Muscle of leg (tissue), 11 donors: ENCODE measurements around the gene SPTBN5. TPM values are rescaled to one million over a fixed set of nuclear protein-coding genes. Genes with fewer than 3 reads are reported as not detected.

ENCODE experiments used
- DNase-seq: peaks from one replicate; pipeline ENCODE4 v3.0.0; 2013
- H3K27ac ChIP-seq: one replicate; pipeline ENCODE4 v1.5.1; 2013; ENCODE audit warnings: mild to moderate bottlenecking, low read length, control low read depth
- H3K27me3 ChIP-seq: one replicate; pipeline ENCODE4 v1.6.1; 2013; ENCODE audit warnings: low read length; ENCODE audit not compliant: control insufficient read depth, insufficient read depth
- H3K36me3 ChIP-seq: one replicate; pipeline ENCODE4 v1.6.1; 2013; ENCODE audit warnings: low read length; ENCODE audit not compliant: control insufficient read depth, insufficient read depth
- H3K4me1 ChIP-seq: one replicate; pipeline ENCODE4 v1.6.1; 2013; ENCODE audit warnings: low read length; ENCODE audit not compliant: control insufficient read depth, insufficient read depth
- H3K4me3 ChIP-seq: one replicate; pipeline ENCODE4 v1.5.1; 2013; ENCODE audit warnings: low read length, control low read depth
- H3K9me3 ChIP-seq: replicated peaks from 2 replicates; pipeline ENCODE4 v1.6.1; 2013; ENCODE audit warnings: low read depth, low read length; ENCODE audit not compliant: control insufficient read depth
- WGBS: methylation state at CpG from one replicate; pipeline ENCODE4 v1.1.5; 2013; ENCODE audit warnings: missing lambda C conversion rate; ENCODE audit not compliant: insufficient coverage; 5-methylcytosine and 5-hydroxymethylcytosine counted together
- polyA plus RNA-seq, 8 donors: library from polyadenylated mRNA; unstranded; fragments of 120-200 nt; gene quantifications; one replicate each; pipeline versions ENCODE4 v1.2.1 to v1.2.3, GENCODE V29; 2013; ENCODE audit warnings: inconsistent platforms in 1 of 8, low replicate concordance in 1 of 8; ENCODE audit not compliant: insufficient read length in 8 of 8, insufficient read depth in 1 of 8
- total RNA-seq: library from RNA; stranded (reverse); fragments of 120-200 nt; gene quantifications from one replicate; pipeline ENCODE4 v1.2.4, GENCODE V29; 2013

The SPTBN5 gene
- total and polyA plus RNA-seq, 9 donors: 1.8 to 9.4 (median 4.1) TPM

- no peak for DNase-seq
- no peaks in the 10 kb centered on the region for H3K27me3 ChIP-seq
- H3K36me3 ChIP-seq: peaks cover 56% of the 10 kb centered on the region
- H3K4me3 ChIP-seq: peak overlapping the region; percentile 81
- WGBS: 6% methylated on average over 26 of the region's 37 CpGs
- H3K27ac ChIP-seq: no peak overlapping the region
- H3K9me3 ChIP-seq: no peaks in the 10 kb centered on the region
- H3K4me1 ChIP-seq: peaks cover 18% of the 10 kb centered on the region
Observed at GRCh38 chr15:41827290-41827879, 66.5 kb downstream of the SPTBN5 start.

DNA sequence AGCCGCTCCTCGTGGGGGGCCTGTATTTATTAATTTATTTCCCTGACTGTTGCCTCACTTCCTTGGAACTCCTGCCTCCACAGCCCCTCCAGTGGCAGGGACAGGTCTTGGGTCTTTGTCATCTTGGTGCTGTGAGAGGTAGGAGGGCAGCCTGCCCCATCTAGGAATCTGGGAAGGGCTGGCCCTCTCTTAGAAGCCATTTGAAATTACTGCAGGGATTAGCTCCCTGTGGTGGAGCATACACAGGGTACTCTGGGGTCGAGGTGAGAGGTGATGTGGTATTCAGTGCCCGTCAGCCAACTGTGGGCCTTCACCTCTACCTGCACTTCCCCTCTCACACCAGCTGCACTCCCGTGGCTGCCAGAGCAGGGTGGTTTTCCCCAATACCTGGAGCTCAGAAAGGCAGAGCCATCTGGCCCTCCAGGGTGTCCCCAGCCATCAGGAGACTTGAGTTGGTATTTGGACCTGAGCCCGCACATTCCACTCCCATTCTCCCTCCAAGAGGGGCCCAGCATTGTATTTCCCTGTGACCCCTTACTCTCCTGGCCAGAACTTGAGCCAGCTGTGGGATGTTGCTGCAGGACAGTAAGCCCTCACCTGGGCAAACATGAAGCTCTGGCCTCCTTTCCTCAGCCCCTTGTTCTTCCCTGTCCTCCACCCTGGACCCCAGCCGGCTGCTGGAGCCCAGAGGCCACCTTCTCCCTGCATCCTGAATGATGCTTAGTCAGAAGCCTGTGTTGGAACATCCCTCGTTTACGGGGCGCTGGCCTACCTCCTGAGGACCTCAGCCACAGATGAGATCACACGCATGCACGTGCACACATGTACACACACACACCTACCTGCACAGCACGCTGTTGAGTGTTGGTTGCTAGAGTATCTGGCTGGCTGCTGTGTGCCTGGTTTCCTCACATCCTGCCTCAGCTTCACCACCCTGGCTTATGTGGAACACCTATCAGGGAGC is 68.0 kb downstream of the SPTBN5 start:
- 74% methylated on average over 6 of the region's 13 CpGs for WGBS
- DNase-seq: no peak
- Histone ChIP-seq H3K4me3 (no peak overlapping the region), H3K27me3 (no peaks in the 10 kb centered on the region), H3K4me1 (peaks cover 18% of the 10 kb centered on the region), H3K36me3 (peaks cover 57% of the 10 kb centered on the region), H3K9me3 (no peaks in the 10 kb centered on the region), H3K27ac (no peak overlapping the region)

GRCh38 chr15:41825145-41825544 is 68.7 kb downstream of the SPTBN5 start:
- Histone ChIP-seq H3K4me3 (no peak overlapping the region), H3K4me1 (peaks cover 17% of the 10 kb centered on the region), H3K27ac (no peak overlapping the region), H3K36me3 (peaks cover 60% of the 10 kb centered on the region), H3K9me3 (no peaks in the 10 kb centered on the region), H3K27me3 (no peaks in the 10 kb centered on the region)
- 74% methylated on average over 5 of the region's 10 CpGs for WGBS
- no peak for DNase-seq

- Histone ChIP-seq H3K36me3 (peaks cover 65% of the 10 kb centered on the region), H3K27me3 (no peaks in the 10 kb centered on the region), H3K9me3 (no peaks in the 10 kb centered on the region), H3K4me3 (no peak overlapping the region), H3K4me1 (peaks cover 8% of the 10 kb centered on the region), H3K27ac (no peak overlapping the region)
- DNase-seq: no peak
- 94% methylated on average over 17 of the region's 19 CpGs for WGBS
Observed at GRCh38 chr15:41824062-41824745, 69.6 kb downstream of the SPTBN5 start.

- Histone ChIP-seq H3K27me3 (no peaks in the 10 kb centered on the region), H3K4me3 (no peak overlapping the region), H3K27ac (no peak overlapping the region), H3K9me3 (no peaks in the 10 kb centered on the region), H3K4me1 (peaks cover 5% of the 10 kb centered on the region), H3K36me3 (peaks cover 72% of the 10 kb centered on the region)
- DNase-seq: no peak
- 93% methylated on average over 10 of the region's 11 CpGs for WGBS
Observed at GRCh38 chr15:41823502-41823901, 70.4 kb downstream of the SPTBN5 start.

DNA sequence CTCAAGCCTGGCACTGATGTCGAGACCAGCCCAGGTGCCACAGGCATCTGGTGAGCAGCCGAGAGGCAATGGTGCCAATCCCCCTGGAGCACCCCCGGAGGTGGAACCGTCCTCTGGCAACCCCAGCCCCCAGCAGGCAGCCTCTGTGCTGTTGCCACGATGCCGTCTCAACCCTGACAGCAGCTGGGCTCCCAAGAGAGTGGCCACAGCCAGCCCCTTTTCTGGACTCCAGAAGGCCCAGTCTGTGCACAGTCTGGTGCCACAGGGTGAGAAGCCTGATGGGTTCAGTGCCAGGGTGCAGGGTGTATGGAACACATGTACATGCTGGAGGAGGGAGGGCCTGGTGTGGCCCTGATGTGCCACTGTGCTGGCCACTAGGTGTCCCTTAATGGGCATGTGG is 70.9 kb downstream of the SPTBN5 start:
- no peak for DNase-seq
- Histone ChIP-seq H3K4me3 (no peak overlapping the region), H3K4me1 (peaks cover 5% of the 10 kb centered on the region), H3K27me3 (no peaks in the 10 kb centered on the region), H3K36me3 (peaks cover 77% of the 10 kb centered on the region), H3K9me3 (no peaks in the 10 kb centered on the region), H3K27ac (no peak overlapping the region)
- WGBS: 80% methylated on average over 6 of the region's 6 CpGs

DNA sequence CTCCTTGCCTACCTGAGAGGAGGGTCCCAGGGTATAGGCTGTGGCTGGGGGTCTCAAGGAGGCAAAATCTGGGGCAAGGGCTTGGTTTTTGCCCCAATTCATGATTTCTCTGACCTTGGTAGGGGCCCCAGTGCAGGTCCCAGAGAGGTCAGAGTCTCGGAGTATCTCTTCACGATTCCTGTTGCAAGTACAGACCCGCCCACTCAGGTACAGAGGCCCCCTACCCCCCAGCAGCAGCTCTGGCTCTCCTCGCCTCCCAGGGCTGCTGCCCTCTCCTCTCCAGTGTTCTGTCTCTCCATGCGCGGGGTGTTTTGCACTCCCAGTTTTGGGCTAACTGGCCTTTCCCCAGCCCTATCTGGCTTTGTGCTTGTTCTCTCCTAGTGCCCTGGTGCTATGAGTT is 71.4 kb downstream of the SPTBN5 start:
- Histone ChIP-seq H3K4me1 (peaks cover 4% of the 10 kb centered on the region), H3K4me3 (no peak overlapping the region), H3K36me3 (peaks cover 82% of the 10 kb centered on the region), H3K9me3 (no peaks in the 10 kb centered on the region), H3K27me3 (no peaks in the 10 kb centered on the region), H3K27ac (no peak overlapping the region)
- no peak for DNase-seq
- 80% methylated on average over 6 of the region's 6 CpGs for WGBS

GRCh38 chr15:41821831-41822230 is 72.0 kb downstream of the SPTBN5 start:
- Histone ChIP-seq H3K36me3 (peaks cover 85% of the 10 kb centered on the region), H3K9me3 (no peaks in the 10 kb centered on the region), H3K27me3 (no peaks in the 10 kb centered on the region), H3K27ac (no peak overlapping the region), H3K4me1 (no peaks in the 10 kb centered on the region), H3K4me3 (no peak overlapping the region)
- no peak for DNase-seq
- WGBS: 86% methylated on average over 2 of the region's 4 CpGs

DNA sequence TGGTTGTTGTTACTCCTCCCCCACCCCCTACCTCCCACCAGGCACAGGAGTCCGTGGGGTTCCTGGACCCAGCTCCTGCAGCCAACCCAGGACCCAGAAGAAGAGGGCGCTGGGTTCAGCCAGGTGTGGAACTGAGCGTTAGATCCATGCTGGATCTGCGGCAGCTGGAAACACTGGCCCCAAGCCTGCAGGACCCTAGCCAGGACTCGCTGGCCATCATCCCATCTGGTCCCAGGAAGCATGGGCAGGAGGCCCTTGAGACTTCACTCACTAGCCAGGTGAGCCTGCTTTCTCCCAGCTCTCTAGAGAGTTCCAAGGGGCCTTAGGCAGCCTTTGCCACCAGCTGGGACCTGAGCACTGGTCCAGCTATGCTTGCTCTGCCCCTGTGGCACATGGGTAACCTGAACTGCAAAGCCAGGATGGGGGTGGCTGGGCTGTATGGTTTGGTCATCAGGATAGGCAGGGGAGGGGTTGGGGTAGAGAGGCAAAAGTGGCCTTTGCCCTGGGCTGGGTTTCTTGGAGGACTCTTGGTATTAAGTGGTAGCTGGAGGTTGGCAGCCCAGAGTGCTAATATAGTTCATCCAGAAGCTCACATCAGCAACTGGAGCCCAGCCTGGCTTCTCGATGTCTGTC is 72.9 kb downstream of the SPTBN5 start:
- no peaks in the 10 kb centered on the region for H3K4me1 ChIP-seq
- no peak overlapping the region for H3K27ac ChIP-seq
- H3K9me3 ChIP-seq: no peaks in the 10 kb centered on the region
- no peak overlapping the region for H3K4me3 ChIP-seq
- peaks cover 86% of the 10 kb centered on the region for H3K36me3 ChIP-seq
- no peak for DNase-seq
- WGBS: 56% methylated on average over 5 of the region's 6 CpGs
- no peaks in the 10 kb centered on the region for H3K27me3 ChIP-seq
